NCI-H446 treated with DMSO at 0.1 percent for 48 hours (cell line): ENCODE measurements around the gene LACTBL1.

ENCODE experiments used
- DNase-seq: peaks from one replicate; lab custom pipeline; 2025; lab: John Stamatoyannopoulos, UW

Gene LACTBL1

GRCh38 chr1:22913421-22914141, 59.1 kb downstream of the LACTBL1 start:
- no peak for DNase-seq

DNA sequence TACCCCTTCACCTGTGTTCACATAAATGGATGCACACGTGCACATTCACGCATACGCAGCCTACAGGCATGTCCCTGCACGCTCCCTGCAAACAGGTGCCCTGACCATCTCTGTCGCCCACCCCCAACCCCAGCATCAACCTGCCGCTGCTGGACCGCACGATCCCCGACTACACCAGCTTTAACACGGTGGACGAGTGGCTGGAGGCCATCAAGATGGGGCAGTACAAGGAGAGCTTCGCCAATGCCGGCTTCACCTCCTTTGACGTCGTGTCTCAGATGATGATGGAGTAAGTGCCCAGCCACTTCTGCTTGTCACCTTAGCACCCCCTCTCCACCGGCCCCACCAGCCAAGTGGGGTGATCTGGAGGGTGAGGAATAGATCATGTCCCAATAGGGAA, 60.4 kb downstream of the LACTBL1 start:
- DNase-seq, result no peak

GRCh38 chr1:22910986-22911651, 61.5 kb downstream of the LACTBL1 start:
- no peak for DNase-seq

DNA sequence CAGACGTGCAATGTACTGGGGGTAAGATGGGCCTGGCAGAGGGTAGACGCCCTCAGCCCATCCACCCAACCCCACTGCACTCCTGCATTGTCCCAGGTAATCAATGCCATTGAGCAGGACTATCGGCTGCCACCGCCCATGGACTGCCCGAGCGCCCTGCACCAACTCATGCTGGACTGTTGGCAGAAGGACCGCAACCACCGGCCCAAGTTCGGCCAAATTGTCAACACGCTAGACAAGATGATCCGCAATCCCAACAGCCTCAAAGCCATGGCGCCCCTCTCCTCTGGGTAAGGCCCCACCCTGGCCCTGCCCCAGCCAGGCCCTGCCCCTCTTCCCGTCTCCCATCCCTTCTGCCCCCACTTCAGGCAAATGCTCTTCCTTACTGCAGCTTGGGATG, 62.4 kb downstream of the LACTBL1 start:
- DNase-seq, result no peak

DNA sequence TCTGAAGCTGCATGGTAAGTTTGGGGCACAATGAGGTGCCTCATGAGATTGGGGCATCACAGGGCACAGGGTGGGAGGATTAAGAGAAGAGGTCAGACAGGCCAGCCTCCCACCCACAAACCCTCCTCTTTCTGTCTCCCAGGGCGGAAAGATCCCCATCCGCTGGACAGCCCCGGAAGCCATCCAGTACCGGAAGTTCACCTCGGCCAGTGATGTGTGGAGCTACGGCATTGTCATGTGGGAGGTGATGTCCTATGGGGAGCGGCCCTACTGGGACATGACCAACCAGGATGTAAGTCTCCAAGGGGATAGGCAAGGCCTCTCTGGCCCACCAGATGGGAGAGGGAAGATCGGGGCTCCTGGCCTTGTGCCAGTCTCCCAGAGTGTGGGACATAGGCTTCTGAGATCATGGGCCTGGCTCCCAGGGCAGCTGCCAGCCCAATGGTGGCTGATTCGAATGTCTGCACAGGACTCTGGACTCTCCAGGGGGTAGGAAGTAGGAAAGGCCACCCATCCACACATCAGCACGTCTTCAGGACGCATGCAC, 63.7 kb downstream of the LACTBL1 start:
- no peak for DNase-seq

- no peak for DNase-seq
These were observed 65.1 kb downstream of the LACTBL1 start for GRCh38 chr1:22907528-22907927.

- no peak for DNase-seq
These were observed 65.7 kb downstream of the LACTBL1 start for GRCh38 chr1:22906968-22907367.

DNA sequence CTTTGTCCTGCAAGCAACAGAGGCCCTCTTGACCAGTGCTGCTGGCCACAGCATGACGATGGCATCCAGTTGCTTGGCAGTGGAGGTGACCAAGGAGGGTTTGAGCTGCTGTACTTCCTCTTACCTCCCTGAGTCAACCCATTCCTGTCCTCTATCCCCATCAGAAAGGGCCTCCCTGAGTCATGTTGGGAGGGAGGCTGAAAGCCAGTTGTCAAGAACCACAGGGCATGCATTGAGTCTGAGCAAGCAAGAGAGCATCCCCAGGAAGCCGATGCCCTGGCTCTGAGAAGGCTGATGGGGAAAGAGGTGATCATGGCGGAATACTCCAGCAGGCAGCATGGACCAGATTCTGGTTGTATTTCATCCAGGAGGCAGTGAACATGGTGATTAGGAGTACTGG, 69.6 kb downstream of the LACTBL1 start:
- no peak for DNase-seq
